Body of pancreas (tissue), 4 donors: ENCODE data around the gene SOWAHA. TPM values are rescaled to one million over a fixed set of nuclear protein-coding genes. Genes with fewer than 3 reads are reported as not detected.

Source experiments
- ATAC-seq: fragments of 150-250 bp; one replicate; pipeline ENCODE4 v1.9.1; 2016
- DNase-seq, 4 donors: peaks; one replicate each; pipeline ENCODE4 v3.0.0-alpha.2; 2019
- H3K27ac ChIP-seq, 4 donors: fragments of 200-600 bp; sonication (generic); 1 replicate in 3 of 4; 2 replicates in 1 of 4; pipeline versions ENCODE4 v1.5.1 to v1.6.1; 2016 to 2019; ENCODE audit warnings: mild to moderate bottlenecking in 1 of 4, mixed read lengths in 1 of 4, moderate library complexity in 1 of 4
- H3K27me3 ChIP-seq, 2 donors: fragments of 200-600 bp; sonication (generic); one replicate each; pipeline ENCODE4 v1.6.0; 2016; ENCODE audit warnings: mild to moderate bottlenecking in 1 of 2
- H3K36me3 ChIP-seq, 2 donors: fragments of 200-600 bp; sonication (generic); replicated peaks in 1 of 2; 2 replicates each; pipeline ENCODE4 v1.5.1; 2016; ENCODE audit warnings: low read depth in 2 of 2; ENCODE audit not compliant: insufficient read depth in 1 of 2
- H3K4me1 ChIP-seq: fragments of 200-600 bp; sonication (generic); one replicate; pipeline ENCODE4 v1.6.0; 2016
- H3K4me3 ChIP-seq, 2 donors: fragments of 200-600 bp; sonication (generic); 1 replicate in 1 of 2; 2 replicates in 1 of 2; pipeline ENCODE4 v1.5.1; 2016 to 2019
- H3K9me3 ChIP-seq, 3 donors: fragments of 200-600 bp; sonication (generic); 1 replicate in 2 of 3; 2 replicates in 1 of 3; pipeline ENCODE4 v1.5.1; 2016
- CTCF ChIP-seq, 7 experiments: fragments of 450-650 bp in 4 of 7; fragments of 200-600 bp in 3 of 7; sonication (generic) in 3 of 7; IDR thresholded peaks; one replicate each; pipeline ENCODE4 v1.5.1; 2016 to 2019; ENCODE audit warnings: antibody characterized with exemption in 7 of 7
- POLR2A ChIP-seq, 3 donors: fragments of 450-650 bp; IDR thresholded peaks; one replicate each; pipeline ENCODE4 v1.6.1; 2016; ENCODE audit warnings: antibody characterized with exemption in 3 of 3, mild to moderate bottlenecking in 2 of 3
- WGBS, 2 donors: methylation state at CpG; one replicate each; pipeline ENCODE4 v1.1.5; 2017; 5-methylcytosine and 5-hydroxymethylcytosine counted together
- intact Hi-C: fragments of 100-400 bp; cut with DNase I; formaldehyde crosslinking; loops from one replicate; pipeline ENCODE4 v1.15.1; 2023
- total RNA-seq, 2 donors: library from RNA; depleted of rRNA; stranded (reverse); fragments of >200 nt; gene quantifications; one replicate each; pipeline ENCODE4 v1.1.0, GENCODE V29; 2016

Gene SOWAHA
- total RNA-seq, 2 donors from 2014 or later, result 7.3 to 9.6 TPM

DNA sequence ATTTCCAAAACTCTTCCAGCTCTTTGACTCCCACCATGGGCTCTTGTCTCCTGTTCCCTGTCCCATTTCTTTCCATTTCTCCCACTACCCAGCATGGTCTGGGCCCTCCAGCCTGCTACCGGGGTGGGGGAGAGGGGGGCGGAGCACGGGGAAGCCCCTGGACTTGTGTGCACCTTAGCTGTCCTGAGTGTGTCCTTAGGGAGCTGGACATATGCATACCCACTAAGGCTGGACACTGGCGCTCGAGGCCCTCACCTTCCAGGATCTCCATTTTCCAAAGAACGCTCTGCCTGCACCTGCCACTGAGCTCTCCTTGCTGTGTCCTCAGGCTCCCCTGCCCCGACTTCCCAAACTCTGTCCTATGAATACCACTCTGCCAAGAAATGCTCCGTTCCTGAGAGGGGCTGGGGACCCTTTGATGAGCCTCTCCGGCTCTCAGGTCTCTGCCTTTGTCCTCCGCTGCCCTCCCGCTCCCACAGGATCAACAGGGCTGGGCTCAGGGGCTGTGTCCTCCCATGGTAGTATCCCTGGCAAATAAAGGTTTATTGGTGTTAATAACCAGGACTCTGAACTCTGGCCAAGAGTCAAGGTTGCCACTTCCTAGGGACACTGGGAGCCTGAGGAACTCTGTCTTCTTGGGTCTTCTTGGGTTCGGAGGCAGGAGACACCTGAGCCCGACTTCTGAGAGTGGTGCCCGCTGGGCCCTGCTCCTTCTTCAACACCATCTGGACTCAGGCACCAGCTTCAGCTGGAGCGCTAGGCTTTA is 18.2 kb downstream of the SOWAHA start:
- Histone ChIP-seq H3K9me3 (no peaks in the 10 kb centered on the region), H3K4me3 (no peak overlapping the region), H3K36me3 (no peaks in the 10 kb centered on the region), H3K4me1 (peaks cover 24% of the 10 kb centered on the region), H3K27me3 (no peaks in the 10 kb centered on the region), H3K27ac (peak overlapping the region; percentile 89 to 95 (median 94))
- intact Hi-C loops, result no loop called here
- no peak for DNase-seq
- no peak for ATAC-seq
- no peak for TF ChIP-seq CTCF (IDR thresholded peaks at IDR 0.05)
- no peak for TF ChIP-seq POLR2A (IDR thresholded peaks at IDR 0.05)
- WGBS, 2 donors, result 87 to 88% methylated on average over 11 to 15 of the region's 15 CpGs

DNA sequence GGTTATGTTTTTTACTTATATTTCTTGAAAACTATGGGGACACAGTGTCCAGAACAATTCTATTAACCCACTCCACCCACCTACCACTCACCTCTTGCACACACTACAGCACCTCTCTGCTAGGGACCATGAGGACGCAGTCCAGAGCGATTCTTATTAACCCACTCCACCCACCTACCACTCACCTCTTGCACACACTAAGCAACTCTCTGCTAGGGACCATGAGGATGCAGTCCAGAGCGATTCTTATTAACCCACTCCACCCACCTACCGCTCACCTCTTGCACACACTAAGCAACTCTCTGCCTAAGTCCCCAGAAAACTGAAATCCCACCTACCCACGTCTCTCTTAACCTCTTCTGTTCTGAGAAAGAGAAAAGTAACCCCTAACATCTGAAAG is 19.5 kb downstream of the SOWAHA start:
- ATAC-seq, result no peak
- no peak for TF ChIP-seq POLR2A (IDR thresholded peaks at IDR 0.05)
- no peak for TF ChIP-seq CTCF (IDR thresholded peaks at IDR 0.05)

GRCh38 chr5:132834057-132834456 is 21.0 kb downstream of the SOWAHA start:
- Histone ChIP-seq H3K4me3 (no peak overlapping the region), H3K36me3 (no peaks in the 10 kb centered on the region), H3K4me1 (peaks cover 12% of the 10 kb centered on the region), H3K27ac (no peak overlapping the region), H3K27me3 (no peaks in the 10 kb centered on the region), H3K9me3 (no peaks in the 10 kb centered on the region)
- DNase-seq (no peak), ATAC-seq (no peak)
- TF ChIP-seq POLR2A (IDR thresholded peaks at IDR 0.05), result no peak
- TF ChIP-seq CTCF (IDR thresholded peaks at IDR 0.05), result no peak
- WGBS, 2 donors, result 96 to 100% methylated on average over 3 of the region's 3 CpGs
- intact Hi-C loops, result no loop called here

More for the DNA sequence above, 19.5 kb downstream of the SOWAHA start:
- no peak for DNase-seq
- H3K9me3 ChIP-seq, result no peaks in the 10 kb centered on the region
- intact Hi-C loops, result no loop called here
- no peaks in the 10 kb centered on the region for H3K36me3 ChIP-seq
- H3K27ac ChIP-seq, result no peak overlapping the region
- no peak overlapping the region for H3K4me3 ChIP-seq
- H3K27me3 ChIP-seq, result no peaks in the 10 kb centered on the region
- WGBS, 2 donors, result 75 to 88% methylated on average over 5 of the region's 5 CpGs
- peaks cover 24% of the 10 kb centered on the region for H3K4me1 ChIP-seq

DNA sequence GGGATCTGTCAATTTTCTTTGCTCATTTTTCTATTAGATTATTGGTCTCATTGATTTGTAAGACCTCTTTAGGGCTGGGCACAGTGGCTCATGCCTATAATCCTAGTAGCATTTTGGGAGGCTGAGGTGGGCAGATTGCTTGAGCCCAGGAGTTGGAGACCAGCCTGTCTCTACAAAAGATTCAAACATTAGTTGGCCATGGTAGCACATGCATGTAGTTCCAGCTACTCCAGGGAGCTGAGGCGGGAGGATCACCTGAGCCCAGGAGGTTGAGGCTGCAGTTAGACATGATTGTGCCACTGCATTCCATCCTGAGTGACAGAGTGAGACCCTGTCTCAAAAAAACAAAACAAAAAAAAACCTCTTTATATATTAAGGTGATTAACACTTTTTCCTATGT is 23.8 kb downstream of the SOWAHA start:
- no peaks in the 10 kb centered on the region for H3K9me3 ChIP-seq
- no peaks in the 10 kb centered on the region for H3K4me1 ChIP-seq
- no peak for ATAC-seq
- DNase-seq, result no peak
- H3K27ac ChIP-seq, result no peak overlapping the region
- intact Hi-C loops, result no loop called here
- no peaks in the 10 kb centered on the region for H3K36me3 ChIP-seq
- H3K4me3 ChIP-seq, result no peak overlapping the region
- no peaks in the 10 kb centered on the region for H3K27me3 ChIP-seq
- TF ChIP-seq POLR2A (IDR thresholded peaks at IDR 0.05), result no peak
- TF ChIP-seq CTCF (IDR thresholded peaks at IDR 0.05), result no peak
- WGBS, 2 donors, result 93 to 100% methylated on average over 1 of the region's 1 CpG

- TF ChIP-seq CTCF (IDR thresholded peaks at IDR 0.05), result no peak
- no peak for TF ChIP-seq POLR2A (IDR thresholded peaks at IDR 0.05)
- intact Hi-C loops, result no loop called here
- no peak overlapping the region for H3K4me3 ChIP-seq
- peak; percentile 67 for ATAC-seq
- 67 to 76% methylated on average over 2 of the region's 2 CpGs for WGBS, 2 donors
- H3K4me1 ChIP-seq, result no peaks in the 10 kb centered on the region
- no peaks in the 10 kb centered on the region for H3K36me3 ChIP-seq
- peak in 1 of 4 donors; percentile 42 for DNase-seq
- H3K9me3 ChIP-seq, result no peaks in the 10 kb centered on the region
- peak overlapping the region in 2 of 4 donors; percentile 21 to 35 for H3K27ac ChIP-seq
- no peaks in the 10 kb centered on the region for H3K27me3 ChIP-seq
These were observed 24.8 kb downstream of the SOWAHA start for GRCh38 chr5:132837868-132838267.
